HG02981 (cell line): ENCODE results near the gene TGM5.
"Not testable (repeated sequence)": the region's sequence is repeated elsewhere in the genome, so short reads cannot be mapped to it uniquely, and the experiment has no call there.

ENCODE experiments used
- ATAC-seq: cut with Tn5 transposase; IDR thresholded peaks from one replicate; pipeline ENCODE4 v1.9.1; 2021; ENCODE audit warnings: mild to moderate bottlenecking, moderate library complexity; ENCODE audit not compliant: unreplicated experiment

The TGM5 gene

DNA sequence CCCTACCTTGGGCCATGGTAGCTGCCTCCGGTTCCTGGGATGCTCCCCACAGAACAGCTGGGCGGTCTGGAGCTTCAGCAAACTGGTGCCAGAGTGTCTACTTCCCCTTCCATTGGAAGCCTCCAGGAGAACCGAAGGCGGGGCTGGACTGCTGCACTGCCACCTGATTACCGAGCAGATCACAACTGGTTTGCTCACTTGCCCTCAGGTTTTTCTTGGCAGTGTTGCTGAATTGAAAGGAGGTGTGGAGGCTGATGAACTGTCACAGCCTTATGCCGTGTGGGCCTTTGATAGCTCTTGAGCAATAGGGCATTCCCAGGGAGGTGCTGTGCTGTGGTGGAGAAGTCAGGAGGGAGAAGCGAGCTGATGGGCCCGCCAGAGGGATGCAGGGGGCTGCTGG lies at the start of gene TGM5:
Gene TGM5, minus strand, starts transcription at position 95 of the 400 bp plus-strand sequence. Its CDS starts 79 bp downstream, at position 16.
- ATAC-seq = no peak

DNA sequence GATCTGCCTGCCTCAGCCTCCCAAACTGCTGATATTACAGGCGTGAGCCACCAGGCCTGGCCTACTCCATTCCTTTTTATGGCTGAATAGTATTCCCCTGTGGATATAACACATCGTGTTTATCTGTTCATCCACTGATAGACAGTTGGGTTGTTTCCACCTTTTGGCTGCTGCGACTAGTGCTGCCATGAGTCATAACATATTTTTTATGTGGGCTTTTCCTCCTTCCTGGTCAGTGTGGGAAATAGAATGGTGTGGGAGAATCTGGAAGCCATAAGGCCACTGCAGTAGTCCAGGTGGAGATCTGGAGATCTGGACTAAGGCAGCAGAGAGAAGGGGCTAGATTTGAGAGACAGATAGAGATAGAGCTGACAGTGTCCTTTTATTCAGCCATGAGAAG lies 47.4 kb upstream of the TGM5 start:
- ATAC-seq = no peak

DNA sequence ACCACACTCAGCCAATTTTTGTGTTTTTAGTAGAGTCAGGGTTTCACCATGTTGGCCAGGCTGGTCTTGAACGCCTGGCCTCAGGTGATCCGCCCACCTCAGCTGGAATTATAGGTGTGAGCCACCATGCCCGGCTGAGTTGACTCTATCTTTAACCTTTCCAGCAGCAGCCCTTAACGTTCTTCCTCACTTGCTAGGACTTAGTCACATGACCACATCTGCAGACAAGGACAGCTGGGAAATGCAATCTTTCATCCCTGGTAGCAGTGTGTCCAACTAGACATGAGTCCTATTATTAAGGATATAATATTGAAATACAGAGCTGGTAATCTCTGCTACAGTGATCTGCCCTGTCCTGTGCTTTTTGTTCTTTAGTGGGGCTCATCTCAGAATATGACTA lies 45.6 kb upstream of the TGM5 start:
- ATAC-seq = no peak

DNA sequence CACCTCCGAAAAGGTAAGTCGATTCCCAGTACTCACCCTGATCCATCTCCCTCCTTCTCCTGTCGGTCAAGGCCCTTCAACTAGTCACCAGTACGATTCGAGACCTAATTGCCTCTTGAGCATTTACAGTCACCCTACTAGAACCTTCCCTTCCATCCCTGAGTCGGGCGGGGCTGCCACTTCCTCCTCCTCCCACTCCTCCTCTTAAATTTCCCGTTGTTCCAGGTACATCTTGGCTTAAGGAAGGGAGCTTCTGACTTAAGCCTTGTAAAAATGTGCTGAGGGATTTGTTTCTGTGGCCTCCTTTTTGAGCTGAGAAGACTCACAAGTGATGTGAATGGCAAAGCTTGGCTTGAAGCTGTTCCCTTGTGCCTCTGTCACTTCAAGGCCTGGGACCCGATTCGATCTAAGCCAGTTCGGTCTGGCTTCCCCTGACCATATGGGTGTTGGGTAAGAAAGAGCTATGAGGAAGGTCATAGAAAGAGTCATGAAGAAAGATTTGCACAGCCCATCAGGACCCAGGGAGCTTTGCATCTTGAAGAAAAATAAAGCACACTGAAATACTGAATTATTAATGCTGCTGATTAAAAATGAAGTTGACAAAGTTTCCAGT lies 35.6 kb upstream of the TGM5 start, which contains the start of gene TGM7:
Gene TGM7, minus strand, starts transcription at position 51 of the 613 bp plus-strand sequence.
- ATAC-seq = no peak

GRCh38 chr15:43299884-43300283 lies 33.2 kb upstream of the TGM5 start:
- ATAC-seq = no peak

- ATAC-seq = no peak
Measured at GRCh38 chr15:43299411-43299810, 32.7 kb upstream of the TGM5 start.

DNA sequence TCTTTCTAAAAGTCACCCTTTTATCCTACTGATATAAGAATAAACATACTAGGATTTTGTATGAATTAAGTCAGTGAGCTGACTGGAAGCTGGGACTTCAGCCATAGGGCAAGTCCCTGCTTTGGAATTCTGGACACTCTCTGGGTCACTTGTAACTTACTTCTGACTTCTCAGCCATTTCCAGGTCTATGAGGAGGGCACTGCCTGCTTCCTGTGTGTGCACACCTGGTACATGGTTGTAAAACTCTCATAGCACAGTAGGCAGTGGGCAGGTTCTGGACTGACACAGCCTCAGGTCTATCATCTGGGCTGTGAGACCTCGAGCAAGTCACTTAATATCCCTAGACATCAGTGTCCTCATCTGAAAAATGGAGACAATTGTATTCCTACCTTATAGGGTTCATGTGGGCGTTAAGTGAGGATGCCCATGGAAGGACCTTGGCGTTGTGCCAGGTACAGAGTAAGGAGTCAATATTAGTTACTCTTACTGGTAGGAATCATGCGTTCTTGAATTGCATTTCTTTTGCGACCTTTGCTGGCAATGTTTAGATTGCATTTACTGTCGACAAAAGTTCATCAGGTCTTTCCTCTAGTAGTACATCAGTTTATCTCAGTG lies 27.5 kb upstream of the TGM5 start:
- no peak for ATAC-seq

- ATAC-seq = no peak
Measured at GRCh38 chr15:43293432-43293831, 26.7 kb upstream of the TGM5 start.

DNA sequence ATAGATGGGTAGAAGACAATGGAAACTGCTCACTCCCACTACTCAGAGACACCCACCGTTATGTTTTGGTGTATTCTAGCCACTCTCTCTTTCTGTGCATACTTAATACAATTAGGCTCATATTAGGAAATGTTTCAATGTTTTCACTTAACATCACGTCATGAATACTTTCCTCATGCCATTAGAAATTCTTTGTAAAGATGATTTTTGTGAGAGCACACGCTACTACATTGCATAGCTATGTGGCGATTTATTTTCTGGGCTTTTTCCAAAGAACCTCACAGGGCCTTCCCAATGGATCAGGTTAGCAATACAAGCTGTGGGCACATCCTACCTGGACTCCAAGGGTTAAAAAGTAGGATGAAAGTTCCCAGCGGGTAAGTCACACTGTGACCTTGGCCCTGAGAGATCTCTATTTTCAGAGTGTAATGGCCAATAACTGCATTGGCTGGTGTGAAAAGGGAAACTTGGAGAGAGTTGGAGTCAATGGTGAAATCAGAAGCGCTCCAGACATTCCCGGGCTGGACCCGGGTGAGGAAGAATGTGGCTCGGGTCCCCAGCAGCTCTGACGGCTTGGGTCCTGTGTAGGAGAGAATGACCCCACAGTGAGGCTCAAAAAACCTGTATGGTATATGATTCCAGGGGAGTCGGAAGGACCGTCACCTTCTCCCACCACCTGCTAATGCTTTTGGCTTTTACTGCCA lies 25.8 kb upstream of the TGM5 start:
- no peak for ATAC-seq

DNA sequence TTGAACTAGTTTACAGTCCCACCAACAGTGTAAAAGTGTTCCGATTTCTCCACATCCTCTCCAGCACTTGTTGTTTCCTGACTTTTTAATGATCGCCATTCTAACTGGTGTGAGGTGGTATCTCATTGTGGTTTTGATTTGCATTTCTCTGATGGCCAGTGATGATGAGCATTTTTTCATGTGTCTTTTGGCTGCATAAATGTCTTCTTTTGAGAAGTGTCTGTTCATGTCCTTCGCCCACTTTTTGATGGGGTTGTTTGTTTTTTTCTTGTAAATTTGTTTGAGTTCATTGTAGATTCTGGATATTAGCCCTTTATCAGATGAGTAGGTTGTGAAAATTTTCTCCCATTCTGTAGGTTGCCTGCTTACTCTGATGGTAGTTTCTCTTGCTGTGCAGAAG lies 22.9 kb upstream of the TGM5 start:
- not testable (repeated sequence) for ATAC-seq

- no peak for ATAC-seq
Measured at GRCh38 chr15:43287254-43287653, 20.5 kb upstream of the TGM5 start.

DNA sequence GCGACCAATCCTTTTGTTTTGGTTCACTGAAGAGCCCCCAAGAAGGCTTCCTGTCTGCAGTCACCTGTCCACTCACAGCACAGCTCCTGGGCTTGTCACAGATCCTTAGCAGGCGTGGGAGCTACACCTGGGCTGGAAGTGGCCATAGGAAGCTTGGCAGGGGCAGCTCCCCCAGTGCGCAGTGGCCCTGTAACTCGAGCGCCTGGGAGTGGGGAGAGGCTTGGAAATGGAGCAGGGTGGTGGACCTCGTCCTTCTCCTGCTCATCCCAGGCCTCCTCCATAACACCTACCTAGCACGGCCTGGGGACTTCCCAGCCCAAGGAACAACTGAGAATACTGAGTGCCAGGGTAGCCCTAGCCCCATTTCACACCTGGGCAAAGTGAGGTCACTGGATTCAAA lies 19.3 kb upstream of the TGM5 start:
- ATAC-seq = no peak

GRCh38 chr15:43285609-43286037 lies 18.9 kb upstream of the TGM5 start:
- ATAC-seq = no peak

GRCh38 chr15:43283526-43283925 lies 16.8 kb upstream of the TGM5 start:
- no peak for ATAC-seq

DNA sequence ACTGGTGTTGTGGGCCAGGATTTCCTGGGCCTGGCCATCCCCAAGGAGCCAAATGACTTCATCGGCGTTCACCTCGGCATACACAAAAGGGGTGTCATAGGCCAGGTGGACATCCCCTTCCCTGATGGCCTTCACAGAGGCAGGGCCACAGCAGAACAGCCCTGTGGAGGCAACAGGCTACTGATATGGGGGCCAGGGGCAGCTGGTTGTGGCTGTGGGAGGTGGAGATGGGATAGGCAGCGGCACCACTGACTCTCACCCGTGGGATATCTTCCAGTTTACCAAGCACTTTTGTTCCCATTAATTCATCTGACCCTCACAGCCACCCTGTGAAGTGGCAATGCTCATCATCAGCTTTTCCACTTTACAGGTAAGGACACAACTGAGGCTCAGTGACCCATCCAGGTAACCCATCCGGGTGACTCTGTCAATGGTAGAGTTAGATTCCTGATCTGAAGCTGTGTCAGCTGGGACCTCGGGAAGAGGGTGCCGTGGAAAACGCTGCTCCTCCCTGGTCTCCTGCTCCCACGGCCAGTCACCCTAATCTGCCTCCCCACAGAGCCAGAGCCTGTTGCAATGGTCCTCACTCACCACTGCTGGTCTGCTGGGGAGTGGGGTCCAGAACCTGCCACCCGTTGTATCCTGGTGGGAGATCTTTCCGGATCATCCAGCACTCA lies 15.3 kb upstream of the TGM5 start:
- no peak for ATAC-seq

GRCh38 chr15:43280996-43281395 lies 14.3 kb upstream of the TGM5 start:
- ATAC-seq = no peak

DNA sequence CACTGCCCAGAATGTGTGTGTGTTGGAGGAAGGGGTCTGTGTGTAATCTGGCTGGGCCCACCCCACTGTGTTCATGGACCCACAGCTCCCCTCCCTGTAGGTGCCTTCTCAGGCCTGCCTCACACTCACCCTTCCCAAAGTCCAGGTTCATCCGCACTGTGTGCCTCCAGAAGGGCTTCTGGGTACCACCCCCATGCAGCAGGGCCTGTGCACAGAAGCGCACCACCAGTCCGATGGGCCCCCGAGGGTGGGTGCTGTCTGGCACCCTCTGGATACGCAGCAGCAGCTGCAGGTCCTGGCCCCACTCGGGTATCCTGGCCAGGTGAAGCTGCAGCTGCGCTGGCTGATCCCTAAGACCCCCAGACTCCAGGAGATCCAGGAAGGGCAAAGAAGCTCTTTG lies 12.8 kb upstream of the TGM5 start:
- ATAC-seq = no peak

- no peak for ATAC-seq
Measured at GRCh38 chr15:43278869-43279268, 12.1 kb upstream of the TGM5 start.

- ATAC-seq = no peak
Measured at GRCh38 chr15:43277901-43278300, 11.2 kb upstream of the TGM5 start.

- ATAC-seq = no peak
Measured at GRCh38 chr15:43277231-43277823, 10.6 kb upstream of the TGM5 start.

DNA sequence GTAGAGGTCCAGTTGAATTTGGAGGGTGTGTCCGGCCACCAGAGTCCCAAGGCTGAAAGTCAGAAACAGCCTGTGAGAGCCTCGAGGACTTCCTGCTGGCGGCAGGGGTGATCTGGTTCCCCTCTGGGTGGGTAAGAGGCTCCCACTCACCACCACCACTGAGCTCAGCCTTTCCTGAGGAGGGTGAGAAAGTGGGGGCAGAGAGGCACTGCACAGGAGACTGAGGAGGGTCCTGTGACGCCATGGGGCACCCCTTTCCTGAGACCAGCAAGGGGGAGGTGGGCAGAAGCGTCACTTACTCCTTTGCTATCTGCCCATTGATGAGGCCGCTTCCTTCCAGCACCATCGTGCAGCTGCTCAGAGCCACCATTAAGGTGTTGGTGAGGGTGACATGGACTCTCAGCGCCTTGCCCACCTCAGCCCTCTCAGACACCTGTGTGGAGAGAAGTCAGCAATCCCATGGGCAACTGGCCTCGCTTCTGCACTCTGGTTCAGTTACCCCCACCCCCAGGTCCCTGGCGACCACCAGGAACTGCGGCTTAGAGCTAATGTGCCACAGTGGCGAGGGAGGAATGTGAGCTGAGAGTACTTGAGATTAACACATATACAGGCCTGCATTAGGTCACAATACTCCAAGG lies 10.0 kb upstream of the TGM5 start:
- no peak for ATAC-seq
